BLaER1 (cell line): Measurements from ENCODE around the gene IGSF23.
"Not testable (repeated sequence)": the region's sequence is repeated elsewhere in the genome, so short reads cannot be mapped to it uniquely, and the experiment has no call there.

Experiments
- H3K27ac ChIP-seq: shearing (Covaris generic); formaldehyde crosslinking; 2 replicates; pipeline ENCODE4 v1.8.1; 2022
- H3K27me3 ChIP-seq: shearing (Covaris generic); formaldehyde crosslinking; 2 replicates; pipeline ENCODE4 v1.8.1; 2022
- H3K36me3 ChIP-seq: shearing (Covaris generic); formaldehyde crosslinking; 2 replicates; pipeline ENCODE4 v1.8.1; 2022
- H3K4me1 ChIP-seq: shearing (Covaris generic); formaldehyde crosslinking; 2 replicates; pipeline ENCODE4 v1.8.1; 2022
- H3K4me2 ChIP-seq: shearing (Covaris generic); formaldehyde crosslinking; 2 replicates; pipeline ENCODE4 v1.8.1; 2022
- H3K4me3 ChIP-seq: shearing (Covaris generic); formaldehyde crosslinking; 2 replicates; pipeline ENCODE4 v1.8.1; 2022
- H3K9ac ChIP-seq: shearing (Covaris generic); formaldehyde crosslinking; 2 replicates; pipeline ENCODE4 v1.8.1; 2022
- H3K9me3 ChIP-seq: shearing (Covaris generic); formaldehyde crosslinking; 2 replicates; pipeline ENCODE4 v1.8.1; 2022
- H4K20me1 ChIP-seq: shearing (Covaris generic); formaldehyde crosslinking; 2 replicates; pipeline ENCODE4 v1.8.1; 2022
- Cebpa-rat ChIP-seq: shearing (Covaris generic); IDR thresholded peaks from 2 replicates; pipeline ENCODE4 v1.8.1; 2022

The IGSF23 gene

DNA sequence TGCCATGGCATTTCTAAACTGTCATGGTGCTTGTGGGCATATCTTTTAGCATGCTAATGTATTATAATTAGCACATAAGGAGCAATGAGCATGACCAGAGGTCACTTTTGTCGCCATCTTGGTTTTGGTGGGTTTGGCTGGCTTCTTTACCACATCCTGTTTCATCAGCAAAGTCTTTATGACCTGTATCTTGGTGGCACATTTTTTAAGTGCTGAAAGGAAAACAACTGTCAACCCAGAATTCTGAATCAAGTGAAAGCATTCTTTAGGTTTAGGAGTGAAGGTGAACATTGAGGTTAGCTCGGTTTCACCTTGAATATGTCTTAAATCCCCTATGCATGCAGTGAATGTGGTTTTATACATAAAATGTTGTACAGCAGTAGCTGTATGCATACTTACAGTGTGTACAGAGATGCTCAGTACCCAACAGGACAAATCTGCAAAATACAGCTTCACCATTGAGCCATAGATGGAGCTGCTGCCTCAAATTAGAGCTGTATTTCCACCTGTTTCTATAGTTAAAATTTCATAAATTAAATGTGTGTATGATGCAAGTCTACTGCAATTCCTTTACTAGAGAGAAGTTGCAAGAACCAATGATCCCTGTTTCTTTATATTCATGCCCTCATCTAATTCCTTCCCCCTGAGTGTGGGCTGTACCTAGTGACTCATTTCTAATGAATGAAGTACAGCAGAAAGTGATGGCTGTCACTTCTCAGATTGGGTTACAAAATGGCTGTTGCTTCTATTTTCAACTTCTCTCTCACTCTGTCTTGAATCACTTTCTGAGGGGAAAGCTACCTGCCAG, 25.2 kb upstream of the IGSF23 start:
- H3K4me2 ChIP-seq, result no peak overlapping the region
- H3K36me3 ChIP-seq, result no peaks in the 10 kb centered on the region
- H3K27ac ChIP-seq, result no peak overlapping the region
- H3K27me3 ChIP-seq, result no peaks in the 10 kb centered on the region
- H3K9ac ChIP-seq, result no peak overlapping the region
- H3K4me3 ChIP-seq, result no peak overlapping the region
- H3K9me3 ChIP-seq, result peaks cover 26% of the 10 kb centered on the region
- H3K4me1 ChIP-seq, result 0 out of 2 replicates have a peak, but pooled peaks cover 4% of the 10 kb centered on the region
- no peak for TF ChIP-seq Cebpa-rat
- no peaks in the 10 kb centered on the region for H4K20me1 ChIP-seq

DNA sequence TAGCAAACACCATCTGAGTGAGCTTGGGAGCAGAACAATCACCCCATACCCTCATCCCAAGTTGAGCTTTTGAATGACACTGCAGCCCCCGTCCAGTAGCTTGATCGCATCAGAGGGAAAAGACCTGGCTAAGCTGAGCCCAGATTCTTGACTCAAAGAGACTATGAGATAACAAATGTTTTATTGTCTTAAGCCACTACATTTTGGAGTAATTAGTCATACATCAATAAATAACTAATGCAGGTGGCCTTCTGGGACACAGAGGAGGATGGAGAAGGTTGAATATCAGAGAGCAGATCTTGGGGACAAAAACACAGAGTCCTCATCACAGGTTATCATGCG, 24.6 kb upstream of the IGSF23 start:
- no peaks in the 10 kb centered on the region for H3K36me3 ChIP-seq
- peaks cover 26% of the 10 kb centered on the region for H3K9me3 ChIP-seq
- no peak overlapping the region for H3K4me2 ChIP-seq
- H3K27me3 ChIP-seq, result no peaks in the 10 kb centered on the region
- TF ChIP-seq Cebpa-rat, result no peak
- 0 out of 2 replicates have a peak, but pooled peaks cover 4% of the 10 kb centered on the region for H3K4me1 ChIP-seq
- H3K9ac ChIP-seq, result no peak overlapping the region
- no peaks in the 10 kb centered on the region for H4K20me1 ChIP-seq
- H3K4me3 ChIP-seq, result no peak overlapping the region
- H3K27ac ChIP-seq, result no peak overlapping the region

DNA sequence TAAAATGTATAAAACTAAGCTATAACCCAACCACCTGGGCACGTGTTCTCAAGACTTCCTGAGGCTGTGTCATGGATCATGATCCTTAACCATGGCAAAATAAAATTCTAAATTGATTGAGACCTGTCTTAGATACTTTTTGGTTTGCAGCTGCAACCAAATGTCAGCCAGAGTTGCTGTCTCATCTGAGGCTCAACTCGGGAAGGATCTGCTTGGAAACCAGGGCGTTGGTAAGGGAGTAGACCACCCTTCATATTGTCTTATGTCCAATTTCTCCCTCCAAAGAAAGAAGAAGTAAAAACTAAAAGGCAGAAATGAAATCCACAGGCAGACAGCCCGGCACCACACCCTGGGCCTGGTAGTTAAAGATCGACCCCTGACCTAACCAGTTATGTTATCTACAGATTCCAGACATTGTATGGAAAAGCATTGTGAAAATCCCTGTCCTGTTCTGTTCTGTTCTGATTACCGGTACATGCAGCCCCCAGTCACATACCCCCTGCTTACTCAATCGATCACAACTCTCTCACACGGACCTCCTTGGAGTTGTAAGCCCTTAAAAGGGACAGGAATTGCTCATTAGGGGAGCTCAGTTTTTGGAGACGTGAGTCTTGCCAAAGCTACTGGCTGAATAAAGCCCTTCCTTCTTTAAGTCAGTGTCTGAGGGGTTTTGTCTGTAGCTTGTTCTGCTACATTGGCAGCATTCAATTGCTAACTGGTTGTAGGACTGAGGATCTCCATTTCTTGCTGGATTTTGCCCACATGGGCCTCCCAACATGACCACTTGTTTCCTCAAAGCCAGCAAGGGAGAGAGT, 22.9 kb upstream of the IGSF23 start:
- no peak for TF ChIP-seq Cebpa-rat
- no peak overlapping the region for H3K9ac ChIP-seq
- no peaks in the 10 kb centered on the region for H3K27me3 ChIP-seq
- H3K4me2 ChIP-seq, result no peak overlapping the region
- H3K27ac ChIP-seq, result no peak overlapping the region
- H3K9me3 ChIP-seq, result peaks cover 20% of the 10 kb centered on the region
- H3K36me3 ChIP-seq, result no peaks in the 10 kb centered on the region
- no peak overlapping the region for H3K4me3 ChIP-seq
- no peaks in the 10 kb centered on the region for H4K20me1 ChIP-seq
- 0 out of 2 replicates have a peak, but pooled peaks cover 4% of the 10 kb centered on the region for H3K4me1 ChIP-seq

DNA sequence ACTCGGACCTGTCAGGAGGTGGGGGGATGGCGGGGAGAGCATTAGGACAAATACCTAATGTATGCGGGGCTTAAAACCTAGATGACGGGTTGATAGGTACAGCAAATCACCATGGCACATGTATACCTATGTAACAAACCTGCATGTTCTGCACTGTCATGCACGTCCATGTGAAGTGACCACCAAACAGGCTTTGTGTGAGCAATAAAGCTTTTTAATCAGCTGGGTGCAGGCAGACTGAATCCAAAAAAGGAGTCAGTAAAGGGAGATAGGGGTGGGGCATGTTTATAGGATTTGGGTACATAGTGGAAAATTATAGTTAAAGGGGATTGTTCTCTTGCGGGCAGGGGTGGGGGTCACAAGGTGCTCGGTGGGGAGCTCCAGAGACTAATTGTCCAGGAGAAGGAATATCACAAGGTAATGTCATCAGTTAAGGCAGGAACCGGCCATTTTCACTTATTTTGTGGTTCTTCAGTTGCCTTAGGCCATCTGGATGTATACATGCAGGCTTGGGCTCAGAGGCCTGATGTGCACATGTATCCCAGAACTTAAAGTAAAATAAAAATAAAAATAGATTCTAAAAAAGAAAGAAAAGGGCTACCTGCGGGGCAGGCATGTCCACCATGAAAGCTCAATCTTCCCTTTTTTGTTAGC, 21.9 kb upstream of the IGSF23 start:
- H3K27ac ChIP-seq, H3K4me2 ChIP-seq, H3K4me3 ChIP-seq, H3K4me1 ChIP-seq, H3K36me3 ChIP-seq, H3K9me3 ChIP-seq, H3K9ac ChIP-seq, H4K20me1 ChIP-seq, H3K27me3 ChIP-seq: not testable (repeated sequence)

DNA sequence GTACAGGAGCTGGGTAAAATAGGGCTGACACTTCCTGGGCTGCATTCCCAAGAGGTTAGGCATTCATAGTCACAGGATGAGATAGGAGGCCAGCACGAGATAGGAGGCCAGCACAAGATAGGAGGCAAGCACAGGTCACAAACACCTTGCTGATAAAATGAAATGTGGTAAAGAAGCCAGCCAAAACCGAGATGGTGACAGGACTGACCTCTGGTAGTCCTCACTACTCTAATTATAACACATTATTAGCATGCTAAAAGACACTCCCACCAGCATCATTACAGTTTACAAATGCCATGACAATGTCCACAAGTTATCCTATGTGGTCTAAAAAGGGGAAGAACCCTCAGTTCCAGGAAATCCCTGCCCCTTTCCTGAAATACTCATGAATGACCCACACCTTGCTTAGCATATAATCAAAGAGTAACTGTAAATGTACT, 20.9 kb upstream of the IGSF23 start:
- Histone ChIP-seq H3K9ac (no peak overlapping the region), H3K27me3 (no peaks in the 10 kb centered on the region), H4K20me1 (no peaks in the 10 kb centered on the region), H3K9me3 (0 out of 2 replicates have a peak, but pooled peaks cover 3% of the 10 kb centered on the region), H3K36me3 (no peaks in the 10 kb centered on the region), H3K4me3 (no peak overlapping the region), H3K4me2 (no peak overlapping the region), H3K27ac (no peak overlapping the region), H3K4me1 (0 out of 2 replicates have a peak, but pooled peaks cover 4% of the 10 kb centered on the region)
- TF ChIP-seq Cebpa-rat, result no peak

DNA sequence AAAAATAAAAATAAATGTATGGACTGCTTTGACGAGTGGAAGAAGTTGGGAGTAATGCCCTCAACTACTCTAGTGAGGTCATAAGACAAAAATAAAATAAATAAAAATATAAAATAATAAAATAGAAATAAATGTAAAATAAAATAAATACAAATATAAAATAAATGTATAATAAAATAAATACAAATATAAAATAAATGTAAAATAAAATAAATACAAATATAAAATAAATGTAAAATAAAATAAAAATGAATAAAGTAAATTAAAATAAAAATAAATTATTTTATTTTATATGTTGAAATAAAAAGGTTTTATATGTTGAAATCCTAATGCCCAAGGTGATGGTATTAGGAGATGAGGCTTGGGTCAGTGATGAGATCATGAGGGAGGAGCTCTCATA, 20.1 kb upstream of the IGSF23 start:
- H3K27me3 ChIP-seq, result no peaks in the 10 kb centered on the region

DNA sequence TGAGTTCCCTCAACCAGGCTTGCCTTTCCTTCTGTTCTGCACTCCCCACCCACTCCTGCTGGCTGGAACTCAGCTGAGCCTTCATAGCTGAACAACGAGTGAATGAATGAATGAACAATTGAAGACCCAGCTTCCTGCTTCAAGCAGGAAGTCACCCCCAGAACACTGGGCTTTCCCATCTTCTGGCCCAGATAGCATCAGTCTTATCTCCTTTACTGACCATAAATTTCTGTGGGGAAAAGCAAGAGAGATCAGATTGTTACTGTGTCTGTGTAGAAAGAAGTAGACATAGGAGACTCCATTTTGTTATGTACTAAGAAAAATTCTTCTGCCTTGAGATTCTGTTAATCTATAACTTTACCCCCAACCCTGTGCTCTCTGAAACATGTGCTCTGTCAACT, 19.5 kb upstream of the IGSF23 start:
- H3K9me3 ChIP-seq, H4K20me1 ChIP-seq, H3K27ac ChIP-seq, H3K36me3 ChIP-seq, H3K4me1 ChIP-seq, H3K9ac ChIP-seq, H3K27me3 ChIP-seq, H3K4me2 ChIP-seq, H3K4me3 ChIP-seq: not testable (repeated sequence)

More for the DNA sequence above, 20.1 kb upstream of the IGSF23 start:
- H3K4me3 ChIP-seq, result no peak overlapping the region
- H3K9me3 ChIP-seq, result peaks cover 6% of the 10 kb centered on the region; the same call in 1 of the 2 replicates
- no peak for TF ChIP-seq Cebpa-rat
- no peaks in the 10 kb centered on the region for H3K4me1 ChIP-seq
- H3K9ac ChIP-seq, result no peak overlapping the region
- no peak overlapping the region for H3K4me2 ChIP-seq
- no peaks in the 10 kb centered on the region for H4K20me1 ChIP-seq
- no peak overlapping the region for H3K27ac ChIP-seq
- H3K36me3 ChIP-seq, result no peaks in the 10 kb centered on the region

DNA sequence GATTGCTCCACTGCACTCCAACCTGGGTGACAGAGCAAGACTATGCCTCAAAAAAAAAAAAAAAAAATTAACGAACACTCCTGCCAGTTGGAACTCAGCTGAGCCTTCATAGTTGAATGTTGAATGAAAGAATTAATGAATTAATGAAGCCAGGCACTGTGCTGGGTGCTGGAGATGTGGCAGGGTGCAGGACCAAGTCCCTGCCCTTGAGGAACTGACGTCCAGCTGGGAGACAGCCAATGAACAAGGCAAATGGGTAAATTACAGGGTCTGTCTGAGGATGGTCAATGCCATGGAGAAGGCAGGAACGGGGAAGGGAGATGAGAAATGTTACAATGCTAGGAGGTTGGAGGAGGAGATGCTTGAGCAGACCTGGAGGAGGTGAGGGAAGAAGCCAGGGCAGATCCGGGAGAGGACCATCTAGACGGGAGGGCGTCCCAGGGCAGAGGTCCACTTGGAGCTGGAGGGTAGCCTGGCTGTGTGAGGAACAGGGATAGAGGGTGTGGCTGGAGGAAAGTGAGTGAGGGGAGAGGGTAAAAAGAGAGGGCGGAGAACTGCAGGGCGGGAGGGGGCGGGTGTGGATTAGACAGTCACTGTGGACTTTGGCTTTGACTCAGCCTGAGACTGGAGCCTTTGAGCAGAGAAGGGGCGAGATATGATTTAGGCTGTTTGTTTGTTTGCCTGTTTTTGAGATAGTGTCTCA, 16.8 kb upstream of the IGSF23 start:
- no peak for TF ChIP-seq Cebpa-rat
- H3K9ac ChIP-seq, result no peak overlapping the region
- H3K4me2 ChIP-seq, result no peak overlapping the region
- no peaks in the 10 kb centered on the region for H3K27me3 ChIP-seq
- no peak overlapping the region for H3K4me3 ChIP-seq
- H3K4me1 ChIP-seq, result no peaks in the 10 kb centered on the region
- H4K20me1 ChIP-seq, result no peaks in the 10 kb centered on the region
- H3K9me3 ChIP-seq, result peaks cover 7% of the 10 kb centered on the region; the same call in 1 of the 2 replicates
- no peaks in the 10 kb centered on the region for H3K36me3 ChIP-seq
- no peak overlapping the region for H3K27ac ChIP-seq

DNA sequence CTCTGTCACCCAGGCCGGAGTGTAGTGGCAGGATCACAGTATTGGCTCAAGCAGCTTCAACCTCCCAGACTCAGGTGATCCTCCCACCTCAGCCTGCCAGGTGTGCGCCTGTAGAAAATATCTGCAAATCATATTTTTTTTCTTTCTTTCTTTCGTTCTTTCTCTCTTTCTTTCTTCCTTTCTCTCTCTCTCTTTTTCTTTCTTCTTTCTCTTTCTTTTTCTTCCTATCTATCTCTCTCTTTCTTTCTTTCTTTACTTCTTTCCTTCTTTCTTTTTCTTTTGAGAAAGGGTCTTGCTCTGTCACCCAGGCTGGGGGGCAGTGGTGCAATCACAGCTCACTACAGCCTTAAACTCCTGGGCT, 16.3 kb upstream of the IGSF23 start:
- peaks cover 7% of the 10 kb centered on the region; the same call in 1 of the 2 replicates for H3K9me3 ChIP-seq
- H3K4me1 ChIP-seq, result no peaks in the 10 kb centered on the region
- H3K27me3 ChIP-seq, result no peaks in the 10 kb centered on the region
- H3K4me2 ChIP-seq, result no peak overlapping the region
- H4K20me1 ChIP-seq, result no peaks in the 10 kb centered on the region
- no peak overlapping the region for H3K4me3 ChIP-seq
- TF ChIP-seq Cebpa-rat, result no peak
- H3K9ac ChIP-seq, result no peak overlapping the region
- no peak overlapping the region for H3K27ac ChIP-seq
- no peaks in the 10 kb centered on the region for H3K36me3 ChIP-seq
